HG02938 (cell line): ENCODE measurements around the gene FSTL4.

ENCODE experiments used
- ATAC-seq: cut with Tn5 transposase; IDR thresholded peaks from one replicate; pipeline ENCODE4 v1.9.1; 2021; ENCODE audit warnings: mild to moderate bottlenecking, moderate library complexity; ENCODE audit not compliant: unreplicated experiment

FSTL4 gene

DNA sequence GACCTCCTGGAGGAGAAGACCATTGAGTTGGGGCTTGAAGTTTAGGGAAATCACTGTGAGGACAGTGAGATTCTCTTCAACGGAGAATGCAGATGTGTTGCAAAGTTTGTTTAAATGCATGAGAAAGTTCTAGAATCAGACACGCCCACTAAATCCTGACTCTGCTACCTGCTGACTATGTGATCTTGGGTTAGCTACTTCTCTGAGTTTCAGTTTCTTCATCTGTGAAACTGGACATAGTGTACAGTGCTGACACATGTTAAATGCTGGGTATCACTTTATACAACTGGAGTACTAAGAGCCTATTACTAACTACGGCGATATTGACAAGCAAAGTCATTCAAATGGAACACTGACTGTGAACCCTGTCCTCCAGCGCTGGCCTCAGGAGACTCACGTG, 305.1 kb downstream of the FSTL4 start:
- ATAC-seq, result peak; percentile 80

DNA sequence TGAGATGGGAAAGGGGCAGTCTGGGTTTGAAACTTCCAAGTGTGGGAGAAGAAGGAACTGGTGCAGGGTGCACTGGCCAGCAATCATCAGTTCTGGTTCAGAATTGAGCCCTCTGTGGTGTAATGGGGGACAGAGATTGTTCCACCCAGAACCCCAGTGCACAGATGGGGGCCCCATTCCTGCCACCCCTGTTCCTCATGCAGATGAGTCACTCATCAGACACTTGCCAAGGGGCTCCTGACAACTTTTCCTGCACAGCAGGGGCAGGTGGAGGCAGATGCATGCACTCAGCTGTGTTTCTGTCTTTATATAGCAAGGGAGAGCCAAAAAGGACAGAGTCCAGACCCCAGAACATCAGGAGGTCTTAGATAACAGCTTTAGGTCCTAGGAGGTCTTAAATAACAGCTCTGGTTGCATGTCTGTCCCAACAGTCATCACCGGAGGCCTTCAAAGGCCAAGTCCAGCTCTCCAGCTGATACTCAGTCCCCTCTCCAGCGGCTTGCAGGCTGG, 307.6 kb downstream of the FSTL4 start:
- no peak for ATAC-seq

DNA sequence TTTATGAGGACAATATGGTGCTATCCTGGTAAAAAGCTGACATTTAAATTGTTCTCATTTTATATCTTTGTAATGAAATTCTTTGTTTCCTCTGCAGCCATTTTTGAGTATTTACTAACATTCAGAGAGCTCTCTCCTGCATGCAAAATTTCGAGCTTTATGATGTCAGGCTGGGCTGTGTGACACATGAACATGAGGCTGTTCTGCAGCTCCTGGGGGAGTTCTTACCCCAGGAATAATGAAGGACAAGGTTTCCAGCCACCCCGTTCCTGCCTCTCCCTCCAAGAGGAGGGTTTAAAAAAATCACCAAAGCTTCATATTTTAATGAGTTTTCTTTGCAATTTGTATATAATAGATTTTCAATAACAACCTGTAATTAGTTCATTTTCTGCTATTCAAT, 308.2 kb downstream of the FSTL4 start:
- ATAC-seq, result no peak

DNA sequence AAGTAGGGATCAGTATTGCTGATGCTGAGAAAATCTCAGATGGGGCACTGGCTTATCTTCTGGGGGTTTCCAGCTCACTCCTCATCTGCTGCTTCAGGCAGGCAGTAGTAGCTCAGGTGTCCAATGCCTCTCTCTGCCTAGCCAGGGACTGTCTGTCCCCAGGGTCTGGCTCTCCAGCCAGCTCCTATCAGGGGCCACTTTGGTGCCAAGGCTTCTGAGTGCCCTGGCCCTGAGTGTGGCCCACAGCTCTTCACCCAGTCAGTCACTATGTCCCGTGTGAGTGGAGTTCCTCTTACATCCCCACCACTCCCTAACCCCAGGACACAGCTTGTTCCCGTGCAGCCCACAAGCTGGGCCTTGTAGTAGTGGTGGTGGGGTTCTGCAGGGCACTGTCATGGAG, 309.0 kb downstream of the FSTL4 start:
- no peak for ATAC-seq

DNA sequence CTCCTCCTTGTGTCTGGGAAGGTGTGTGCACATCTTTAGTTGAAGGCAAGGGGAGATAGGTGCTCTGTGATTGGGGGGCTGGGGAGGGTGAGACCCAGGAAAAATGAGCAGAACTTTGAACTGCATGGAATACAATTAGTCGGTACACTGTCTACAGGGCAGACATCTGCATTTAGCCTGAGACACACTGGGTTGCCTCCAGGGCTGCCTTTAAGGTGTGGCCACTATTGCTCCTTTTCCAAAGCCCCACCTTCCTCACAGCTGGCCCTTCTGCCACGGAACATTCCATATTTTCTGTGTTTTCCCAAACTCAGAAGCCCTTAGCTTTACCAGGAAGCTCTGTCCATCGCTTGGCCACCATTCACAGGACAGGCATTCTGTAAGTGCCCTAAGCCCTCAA, 312.6 kb downstream of the FSTL4 start:
- ATAC-seq, result no peak

DNA sequence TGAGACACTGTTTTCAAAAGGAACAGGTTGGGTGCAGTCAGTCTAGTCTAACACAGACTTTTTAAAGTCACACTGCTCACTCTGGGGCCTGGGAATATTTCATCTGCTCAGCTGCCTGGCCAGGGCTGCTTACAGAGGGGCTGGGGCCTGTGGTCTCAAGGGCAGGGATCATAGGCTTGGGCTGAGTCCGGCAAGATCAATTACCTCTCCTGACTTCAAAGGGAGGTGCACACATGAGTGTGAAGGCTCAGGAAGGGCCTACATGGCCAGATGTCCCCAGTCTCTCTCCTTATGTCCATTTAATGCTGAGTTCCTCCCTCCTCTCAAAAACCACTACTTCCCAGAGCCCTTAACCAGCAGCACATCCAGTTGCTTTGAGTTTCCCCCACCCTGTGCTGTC, 313.3 kb downstream of the FSTL4 start:
- ATAC-seq, result no peak

DNA sequence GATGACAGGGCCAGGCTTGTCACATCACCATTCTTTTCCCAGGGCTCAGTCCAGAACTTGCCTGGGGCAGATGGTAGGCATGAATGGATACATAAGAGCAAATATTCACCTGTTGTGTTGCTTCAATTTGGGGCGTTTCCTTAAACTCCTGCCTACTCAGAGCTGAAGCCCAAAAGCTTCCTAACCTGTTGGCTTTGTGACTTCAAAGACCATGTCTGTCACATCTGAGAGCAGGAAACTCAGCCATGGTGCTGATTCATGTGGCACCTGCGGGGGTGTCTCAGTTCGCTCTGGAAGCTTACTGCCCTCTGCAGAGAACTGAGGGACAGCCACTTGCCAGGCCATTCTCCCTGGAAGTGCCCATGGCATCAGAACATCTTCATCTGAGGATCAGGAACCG, 313.9 kb downstream of the FSTL4 start:
- no peak for ATAC-seq

DNA sequence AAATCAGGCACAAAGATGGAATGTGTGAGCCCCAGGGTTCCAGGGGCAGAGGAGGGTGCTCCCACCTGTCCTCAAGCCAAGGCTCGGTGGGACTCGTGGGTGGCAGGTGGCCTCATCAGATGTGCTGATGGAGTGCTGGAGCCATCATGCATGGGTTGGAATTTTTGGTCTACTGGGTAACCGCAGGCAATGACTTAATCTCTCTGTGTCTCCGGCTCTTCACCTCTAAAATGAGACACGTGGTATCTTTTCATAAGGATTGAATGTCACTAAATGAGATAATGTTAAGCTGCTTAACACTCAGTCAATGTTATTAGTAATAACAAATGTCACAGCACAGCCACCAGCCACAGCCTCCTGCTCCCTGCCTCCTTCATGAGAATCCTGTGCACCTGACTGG, 315.0 kb downstream of the FSTL4 start:
- no peak for ATAC-seq

DNA sequence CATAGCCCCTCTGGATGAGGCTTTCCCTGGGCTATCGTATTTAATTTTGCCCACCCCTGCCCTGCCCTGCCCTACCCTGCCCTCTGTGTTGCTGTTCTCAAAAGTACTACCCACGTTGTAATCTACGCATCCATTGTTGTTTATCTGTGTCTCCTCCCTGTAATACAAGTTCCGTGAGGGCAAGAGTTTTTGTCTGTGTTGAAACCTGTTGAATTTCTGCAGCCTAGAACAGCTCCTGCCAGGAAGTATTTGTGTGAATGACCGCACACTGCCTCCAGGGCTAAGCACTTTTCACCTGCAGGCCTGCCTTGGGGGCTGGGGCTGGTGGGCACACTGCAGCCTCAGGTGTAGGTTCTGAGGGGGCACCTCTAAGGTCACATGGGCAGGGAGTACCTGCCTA, 315.7 kb downstream of the FSTL4 start:
- no peak for ATAC-seq

DNA sequence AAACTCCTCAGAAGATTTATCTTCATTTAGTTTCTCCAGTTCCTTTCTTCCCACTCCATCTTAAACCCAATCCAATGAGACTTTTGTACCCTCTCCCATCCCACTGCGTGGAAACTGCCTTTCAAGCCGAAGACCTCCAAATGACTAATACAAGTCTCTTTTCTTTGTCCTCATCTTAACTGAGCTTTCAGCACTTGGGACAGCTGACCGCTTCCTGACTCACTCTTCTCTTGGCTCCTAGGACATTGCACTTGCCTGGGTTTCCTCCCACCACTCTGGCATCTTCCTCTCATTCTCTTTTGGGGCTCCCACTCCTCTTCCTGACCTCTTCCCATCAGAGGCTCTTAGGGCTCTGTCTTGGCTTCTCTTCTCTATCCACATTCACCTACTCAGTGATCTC, 316.8 kb downstream of the FSTL4 start:
- ATAC-seq, result no peak

DNA sequence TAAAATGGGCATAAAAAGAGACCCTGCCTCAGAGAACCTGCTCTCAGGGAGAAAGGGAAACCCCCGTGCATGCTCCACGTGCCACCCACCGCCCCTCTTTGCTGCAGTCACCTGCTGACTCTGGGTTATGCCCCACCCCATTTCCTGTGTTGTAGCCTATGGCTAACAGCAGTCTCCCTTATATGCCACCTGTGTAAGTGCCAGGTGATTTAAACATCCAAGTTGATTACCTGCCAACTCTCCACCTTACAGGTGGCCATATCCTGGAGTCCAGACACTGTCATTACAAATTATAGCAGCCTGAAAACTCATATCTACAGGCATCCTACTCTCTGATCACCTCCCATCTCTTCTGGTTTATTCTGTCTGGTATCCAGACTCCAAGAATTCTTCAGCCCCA, 318.0 kb downstream of the FSTL4 start:
- no peak for ATAC-seq

DNA sequence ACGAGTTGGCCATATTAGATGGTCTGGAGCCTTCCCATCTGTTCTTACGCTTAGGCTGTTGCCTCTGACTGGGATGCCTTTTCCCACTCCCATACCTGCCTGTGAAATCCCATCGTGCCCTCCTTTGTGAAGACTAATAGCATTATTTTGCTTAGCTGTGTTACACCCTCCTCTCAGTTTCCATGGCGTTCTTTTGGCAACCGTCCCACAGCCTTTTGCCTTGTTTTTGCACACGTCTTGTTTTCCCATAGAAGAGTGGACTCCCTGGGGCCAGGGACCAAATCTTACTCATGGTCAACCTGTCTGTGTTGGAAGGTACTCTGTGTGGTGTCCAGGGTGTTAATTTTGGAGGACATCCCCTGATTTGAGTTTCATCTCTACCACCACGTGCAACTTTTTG, 318.4 kb downstream of the FSTL4 start:
- no peak for ATAC-seq

DNA sequence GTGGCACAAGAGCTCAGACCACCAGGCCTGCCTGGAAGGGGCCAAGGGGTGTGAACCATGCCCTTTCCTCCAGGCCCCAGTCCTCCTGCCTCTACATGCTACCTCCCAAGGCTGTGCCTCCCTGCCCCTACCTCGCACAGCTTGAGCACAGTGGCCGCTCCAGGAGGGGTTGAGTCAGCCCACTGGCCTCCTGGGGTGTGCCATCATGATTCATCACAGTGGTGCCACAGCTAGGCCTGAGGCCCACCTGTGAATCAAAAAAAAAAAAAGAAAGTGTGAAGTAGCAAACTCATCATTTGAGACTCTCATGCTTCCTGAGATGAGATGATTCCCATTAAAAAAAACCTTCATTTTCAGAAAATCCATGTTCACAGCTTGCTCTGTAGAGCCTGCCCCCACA, 320.0 kb downstream of the FSTL4 start:
- no peak for ATAC-seq

DNA sequence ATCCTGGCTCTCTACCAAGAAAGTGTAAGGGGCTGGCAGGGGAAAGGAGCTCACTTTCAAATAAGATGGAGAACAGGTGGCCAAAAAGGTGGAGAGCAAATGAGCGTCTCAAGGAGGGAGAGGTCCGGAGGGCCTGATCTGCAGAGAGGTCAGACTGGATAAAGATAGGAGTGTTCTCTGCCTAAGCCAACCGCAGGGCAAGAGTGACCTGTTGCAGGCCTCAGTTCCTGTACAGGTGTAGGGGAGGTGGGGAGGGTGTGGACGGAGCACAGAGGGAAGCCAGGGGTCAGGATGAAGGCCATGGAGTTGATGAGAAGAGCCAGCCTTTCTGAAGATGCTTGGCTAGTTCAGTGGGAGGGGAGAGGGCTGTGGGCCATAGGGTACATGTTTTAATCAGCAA, 320.8 kb downstream of the FSTL4 start:
- ATAC-seq, result no peak

DNA sequence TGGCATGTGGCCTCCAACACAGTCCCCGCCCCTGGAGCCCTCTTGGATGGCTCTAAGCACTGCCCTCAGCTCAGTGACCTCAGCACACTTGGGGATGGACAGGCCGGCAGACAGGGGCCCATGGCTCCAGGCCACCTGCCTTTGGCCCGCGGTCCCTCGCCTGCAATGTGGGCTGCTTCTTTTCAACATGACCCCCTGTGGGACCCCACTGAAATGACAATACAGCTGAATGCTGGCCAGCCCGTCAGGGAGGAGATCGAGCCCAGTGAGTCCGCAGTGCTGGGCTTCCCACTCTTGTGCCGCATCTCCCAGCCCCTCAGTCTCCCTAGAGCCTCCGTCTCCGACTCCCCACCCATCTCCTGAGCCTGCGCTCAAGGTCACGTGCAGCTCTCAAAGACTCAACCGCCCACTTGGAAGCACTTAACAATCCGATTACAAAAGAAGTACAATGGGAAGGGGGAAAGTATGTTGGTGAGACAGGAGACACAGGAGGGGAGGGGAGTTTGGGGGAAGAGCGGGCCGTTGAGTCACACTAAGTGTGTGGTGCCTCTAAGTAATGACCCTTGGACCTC, 321.6 kb downstream of the FSTL4 start:
- ATAC-seq, result no peak

DNA sequence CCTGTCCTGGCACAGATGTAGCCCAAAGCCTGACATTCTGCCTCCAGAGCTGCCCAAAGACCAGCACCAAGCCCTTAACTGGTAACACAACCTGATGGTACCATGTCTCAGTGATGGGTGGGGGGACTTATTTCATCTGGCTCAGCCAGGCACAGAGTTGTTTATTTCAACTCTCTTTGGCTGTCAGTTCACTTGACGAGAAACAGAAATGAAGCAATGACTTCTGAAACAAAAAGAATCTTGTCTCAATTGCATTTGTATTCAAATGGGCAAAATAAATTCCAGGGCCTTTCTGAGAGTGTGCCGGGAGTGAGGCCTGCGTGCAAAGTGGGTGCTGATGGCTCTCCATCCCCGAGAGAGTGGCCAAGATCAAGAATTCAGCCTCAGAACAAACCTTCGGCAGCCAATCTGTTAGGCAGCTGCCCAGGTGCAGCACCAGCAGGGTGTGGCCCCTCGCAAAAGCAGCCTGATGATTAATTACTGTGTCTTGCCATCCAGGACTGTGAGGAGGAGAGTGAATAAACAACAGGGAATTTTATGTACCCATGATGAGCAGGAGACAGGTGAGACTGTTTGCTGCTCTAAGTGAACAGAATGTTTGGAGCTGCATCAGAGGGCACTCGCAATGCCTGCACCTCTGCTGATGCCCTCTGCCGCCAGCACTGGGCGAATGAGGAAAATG, 322.5 kb downstream of the FSTL4 start:
- ATAC-seq, result no peak

DNA sequence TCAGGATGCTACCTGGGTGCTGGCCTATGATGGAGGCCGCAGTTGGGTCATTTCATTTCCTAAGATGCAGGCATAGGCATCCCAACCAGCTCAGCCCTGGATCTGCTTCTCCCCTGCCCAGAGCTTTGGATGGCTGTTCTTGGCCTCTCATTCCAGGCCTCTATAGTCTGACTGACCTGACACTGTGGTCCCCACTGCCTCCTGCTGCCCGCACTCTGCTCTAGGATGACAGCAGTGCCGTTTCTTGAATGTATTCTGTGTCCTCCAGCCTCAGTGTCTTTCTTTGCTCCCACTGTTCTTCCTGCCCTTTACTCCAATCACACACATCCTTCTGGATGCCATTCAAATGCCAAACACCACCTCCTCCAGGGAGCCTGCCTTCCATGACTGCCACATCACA, 324.8 kb downstream of the FSTL4 start:
- ATAC-seq, result no peak

DNA sequence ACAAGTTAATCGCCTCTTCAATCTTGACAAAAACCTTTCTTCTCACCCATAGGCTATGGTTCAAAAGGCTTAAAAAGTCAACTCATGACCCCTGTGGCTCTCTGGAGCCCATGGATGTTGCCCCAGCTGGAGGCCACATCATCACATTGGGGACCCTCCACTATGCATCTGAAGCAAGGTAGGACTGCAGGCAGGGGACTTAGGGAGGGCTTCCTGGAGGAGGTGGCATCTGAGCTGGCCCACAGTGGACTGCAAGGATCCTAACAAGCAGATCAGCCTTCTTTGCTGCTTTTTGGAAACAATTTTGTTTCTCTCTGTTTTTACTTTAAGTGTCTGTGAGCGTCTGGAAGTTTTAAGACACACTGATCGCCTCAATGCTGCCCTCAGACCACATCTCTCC, 325.9 kb downstream of the FSTL4 start:
- no peak for ATAC-seq

DNA sequence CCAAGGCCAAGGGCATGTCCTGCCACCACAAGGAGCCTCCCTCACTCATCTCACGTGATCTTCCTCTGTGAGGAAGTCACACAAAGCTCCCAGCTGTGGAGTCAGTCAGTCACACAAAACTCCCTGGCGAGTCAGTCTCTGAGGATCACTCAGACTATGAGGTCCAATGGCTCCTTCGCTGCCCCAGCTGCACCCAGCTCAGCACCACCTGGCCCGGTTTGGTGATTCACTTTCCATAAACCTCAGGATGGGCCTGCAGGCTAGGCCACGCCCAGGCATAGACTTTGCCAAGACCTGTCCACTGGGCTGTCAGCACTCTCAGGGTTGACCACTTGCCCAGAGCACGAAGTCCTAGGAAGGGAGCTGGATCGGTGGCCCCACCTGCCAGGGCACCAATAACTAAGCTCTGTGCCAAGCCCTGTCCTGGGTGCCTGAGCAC, 326.7 kb downstream of the FSTL4 start:
- no peak for ATAC-seq

DNA sequence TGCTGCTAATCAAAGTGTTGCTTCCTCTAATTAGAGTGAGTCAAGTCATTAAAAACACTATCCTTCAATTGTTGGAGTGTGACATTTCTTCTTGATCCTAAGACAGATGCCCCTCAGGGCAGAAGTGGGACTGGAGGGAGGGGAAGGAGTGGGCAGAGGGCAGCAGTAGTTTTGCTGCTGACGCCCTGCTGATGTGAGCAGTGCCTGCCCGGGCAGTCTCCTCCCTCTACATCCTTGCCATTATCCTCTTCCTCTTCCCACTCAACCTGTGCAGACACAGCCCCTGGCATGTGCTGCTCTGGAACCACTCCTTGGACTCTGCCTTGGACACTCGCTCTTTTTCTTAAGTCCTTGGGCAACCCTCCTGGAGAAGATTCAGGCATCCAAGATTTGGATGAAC, 328.0 kb downstream of the FSTL4 start:
- no peak for ATAC-seq

DNA sequence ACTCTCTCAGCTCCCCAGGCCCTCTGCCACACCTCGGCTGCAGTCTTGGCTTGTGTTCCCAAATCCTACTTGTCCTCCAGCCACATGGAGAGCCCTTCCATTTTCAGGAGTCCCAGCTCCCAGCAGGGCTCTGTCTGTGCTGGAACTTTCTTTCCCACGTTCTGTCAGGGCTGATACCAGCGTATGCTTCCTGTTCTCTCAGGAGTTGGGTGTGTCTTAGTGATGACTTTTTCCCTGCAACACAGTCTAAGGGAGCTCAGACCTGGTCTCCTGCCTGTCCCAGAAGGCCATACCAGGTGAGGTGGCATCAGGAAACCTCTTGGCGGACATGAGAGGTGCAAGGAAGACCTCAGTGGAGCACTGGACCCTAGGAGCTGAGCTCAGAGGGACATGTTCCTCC, 334.0 kb downstream of the FSTL4 start:
- no peak for ATAC-seq

DNA sequence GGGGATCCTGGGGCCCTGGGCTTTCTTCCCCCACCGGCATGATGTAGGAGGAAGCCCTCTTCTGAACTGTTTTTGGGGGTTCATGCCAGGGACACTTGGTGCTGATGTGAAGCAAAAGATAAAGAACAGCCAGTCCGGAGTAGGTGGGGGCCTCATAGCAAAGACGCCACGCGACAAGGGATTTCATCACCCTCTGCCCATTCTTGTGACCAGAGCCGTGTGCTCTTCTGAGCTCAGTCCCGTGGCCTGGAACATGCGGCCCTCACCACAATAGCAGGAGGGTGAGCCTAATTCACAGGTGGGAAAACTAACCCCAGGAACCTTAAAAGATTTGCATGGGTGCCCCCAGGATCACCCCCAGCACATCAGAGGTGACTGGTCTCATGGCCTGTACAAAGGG, 334.6 kb downstream of the FSTL4 start:
- ATAC-seq, result no peak

DNA sequence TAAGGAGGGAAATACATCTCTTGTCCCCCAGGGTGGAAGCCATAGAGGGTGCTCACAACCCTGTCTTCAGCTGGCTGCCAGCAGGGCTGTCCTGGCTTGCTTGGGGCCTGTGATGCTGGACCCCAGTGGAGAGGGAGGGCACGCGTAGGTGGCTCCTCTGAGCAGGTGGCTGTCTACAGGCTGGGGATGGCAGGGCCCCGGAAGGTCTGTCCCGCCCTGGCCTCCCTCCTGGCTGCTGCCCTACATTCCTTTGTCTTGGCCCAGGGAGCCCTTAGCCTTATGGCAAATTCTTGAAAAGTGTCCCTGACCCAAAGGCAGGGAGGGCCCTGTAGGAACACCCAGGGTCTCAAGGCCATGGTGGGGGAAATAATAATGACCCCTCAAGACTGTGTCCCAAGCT, 336.2 kb downstream of the FSTL4 start:
- no peak for ATAC-seq
